Smooth muscle cell (in vitro differentiated cells): ENCODE results near the gene JPT1. TPM values are rescaled to one million over a fixed set of nuclear protein-coding genes. Genes with fewer than 3 reads are reported as not detected.

Experiments used
- DNase-seq: peaks from one replicate; lab custom pipeline; 2025; ENCODE audit not compliant: unreplicated experiment; lab: John Stamatoyannopoulos, UW
- H2AFZ ChIP-seq: fragments of 200-600 bp; sonication (generic); 2 replicates; pipeline ENCODE4 v1.6.0; 2016; ENCODE audit warnings: antibody characterized with exemption, low read depth, mild to moderate bottlenecking
- H3F3A ChIP-seq: fragments of 200-600 bp; sonication (generic); 2 replicates; pipeline ENCODE4 v1.6.0; 2017; ENCODE audit warnings: antibody characterized with exemption, low read depth
- H3K27ac ChIP-seq: fragments of 200-600 bp; sonication (generic); 2 replicates; pipeline ENCODE4 v1.5.1; 2016; ENCODE audit warnings: low read depth, mild to moderate bottlenecking
- H3K27me3 ChIP-seq: fragments of 200-600 bp; sonication (generic); 2 replicates; pipeline ENCODE4 v1.6.1; 2016; ENCODE audit warnings: low read depth, mild to moderate bottlenecking
- H3K36me3 ChIP-seq: fragments of 200-600 bp; sonication (generic); 2 replicates; pipeline ENCODE4 v1.5.1; 2016; ENCODE audit warnings: low read depth
- H3K4me1 ChIP-seq: fragments of 200-600 bp; sonication (generic); 2 replicates; pipeline ENCODE4 v1.5.1; 2016; ENCODE audit warnings: low read depth
- H3K4me2 ChIP-seq: fragments of 200-600 bp; sonication (generic); 2 replicates; pipeline ENCODE4 v1.6.0; 2016; ENCODE audit warnings: mild to moderate bottlenecking
- H3K4me3 ChIP-seq: fragments of 200-600 bp; sonication (generic); 2 replicates; pipeline ENCODE4 v1.5.1; 2016; ENCODE audit warnings: mild to moderate bottlenecking
- H3K79me2 ChIP-seq: fragments of 200-600 bp; sonication (generic); 2 replicates; pipeline ENCODE4 v1.6.0; 2016; ENCODE audit warnings: low read depth, mild to moderate bottlenecking
- H3K9ac ChIP-seq: fragments of 200-600 bp; sonication (generic); 2 replicates; pipeline ENCODE4 v1.6.0; 2016; ENCODE audit warnings: low read depth
- H3K9me3 ChIP-seq: fragments of 200-600 bp; sonication (generic); replicated peaks from 2 replicates; pipeline ENCODE4 v1.5.1; 2016; ENCODE audit warnings: low read depth
- H4K20me1 ChIP-seq: fragments of 200-600 bp; sonication (generic); 2 replicates; pipeline ENCODE4 v1.6.0; 2016; ENCODE audit warnings: low read depth
- CTCF ChIP-seq: fragments of 200-600 bp; sonication (generic); IDR thresholded peaks from 2 replicates; pipeline ENCODE4 v1.5.1; 2017; ENCODE audit warnings: borderline replicate concordance, mild to moderate bottlenecking, antibody characterized with exemption; ENCODE audit not compliant: insufficient read depth, poor library complexity, severe bottlenecking
- WGBS: methylation state at CpG from one replicate; pipeline ENCODE4 v1.1.7; 2016; ENCODE audit warnings: low lambda C conversion rate; 5-methylcytosine and 5-hydroxymethylcytosine counted together
- polyA plus RNA-seq: library from polyadenylated mRNA; unstranded; fragments of >200 nt; fragmentation: Nextera tagmentation; extraction: Ambion mirVana; gene quantifications from 2 replicates; pipeline ENCODE4 v1.2.1, GENCODE V29; 2016
- total RNA-seq: library from RNA; depleted of rRNA; stranded (reverse); fragments of >200 nt; gene quantifications from 2 replicates; pipeline ENCODE4 v1.2.3, GENCODE V29; 2014

Gene JPT1
- total and polyA plus RNA-seq, 2 experiments from 2014 or later: 103 to 240 TPM

- peaks cover 39% of the 10 kb centered on the region for H4K20me1 ChIP-seq
- peak overlapping the region; percentile 10 for H3K27ac ChIP-seq
- TF ChIP-seq CTCF: no peak
- peak overlapping the region; percentile 84 for H3K4me3 ChIP-seq
- no peaks in the 10 kb centered on the region for H3K36me3 ChIP-seq
- peak overlapping the region; percentile 91 for H3K4me2 ChIP-seq
- H3K4me1 ChIP-seq: peaks cover 20% of the 10 kb centered on the region
- WGBS: under 1% methylated on average over 34 of the region's 35 CpGs
- no peak for DNase-seq
- no peaks in the 10 kb centered on the region for H3K27me3 ChIP-seq
- peaks cover 52% of the 10 kb centered on the region for H3K79me2 ChIP-seq
- H3K9ac ChIP-seq: peak overlapping the region; percentile 76
- no peak overlapping the region for H2AFZ ChIP-seq
- no peaks in the 10 kb centered on the region for H3K9me3 ChIP-seq
- peaks cover 10% of the 10 kb centered on the region for H3F3A ChIP-seq
These were observed 525 bp downstream of the JPT1 start for GRCh38 chr17:75153780-75154194.

- peak overlapping the region; percentile 84 for H3K4me3 ChIP-seq
- H3K9me3 ChIP-seq: no peaks in the 10 kb centered on the region
- H3F3A ChIP-seq: peaks cover 10% of the 10 kb centered on the region
- no peak overlapping the region for H2AFZ ChIP-seq
- no peak for TF ChIP-seq CTCF
- no peaks in the 10 kb centered on the region for H3K36me3 ChIP-seq
- peaks cover 57% of the 10 kb centered on the region for H3K79me2 ChIP-seq
- H3K27me3 ChIP-seq: no peaks in the 10 kb centered on the region
- WGBS: under 1% methylated on average over 28 of the region's 28 CpGs
- H4K20me1 ChIP-seq: peaks cover 46% of the 10 kb centered on the region
- peak overlapping the region; percentile 91 for H3K4me2 ChIP-seq
- DNase-seq: no peak
- peak overlapping the region; percentile 4 for H3K27ac ChIP-seq
- peaks cover 20% of the 10 kb centered on the region for H3K4me1 ChIP-seq
- H3K9ac ChIP-seq: peak overlapping the region; percentile 76
These were observed 1.2 kb downstream of the JPT1 start for GRCh38 chr17:75152922-75153779.

DNA sequence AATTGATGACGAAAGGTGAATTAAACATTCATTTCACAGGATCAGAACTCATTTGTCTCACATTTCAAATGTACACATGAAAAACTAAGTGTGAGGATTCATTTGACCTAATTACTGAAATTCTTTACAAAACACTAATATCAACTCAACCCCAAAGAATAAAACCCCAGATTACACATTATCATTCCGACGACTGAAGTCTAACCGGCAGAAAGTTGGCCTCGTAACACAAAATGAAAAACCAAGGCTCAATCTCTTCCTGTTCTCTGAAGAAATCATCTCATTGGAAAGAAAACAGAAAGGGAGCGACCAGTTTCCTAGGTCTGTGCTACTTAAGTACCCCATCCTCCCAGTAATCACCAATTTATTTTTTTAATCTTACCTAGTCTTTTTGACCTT, 1.8 kb downstream of the JPT1 start:
- TF ChIP-seq CTCF: no peak
- no peak overlapping the region for H2AFZ ChIP-seq

DNA sequence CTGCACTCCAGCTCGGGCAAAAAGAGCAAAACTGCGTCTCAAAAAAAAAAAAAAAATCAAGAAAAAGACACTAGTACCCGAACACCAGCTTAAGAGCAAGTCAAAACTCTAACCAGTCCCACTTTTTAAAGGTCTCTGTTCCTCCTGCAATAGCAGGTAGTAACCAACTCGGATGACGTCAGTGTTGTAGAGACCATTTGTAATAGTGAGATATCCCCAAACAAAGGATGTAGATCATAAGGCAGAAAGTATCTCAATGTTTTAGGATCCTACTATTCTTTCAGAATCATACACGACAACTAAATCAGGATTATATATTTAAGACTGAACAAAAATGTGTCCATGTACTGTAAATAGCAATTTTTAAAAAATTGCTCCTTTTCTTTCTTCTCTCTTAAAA, 2.4 kb downstream of the JPT1 start:
- Histone ChIP-seq H3K36me3 (peaks cover 10% of the 10 kb centered on the region), H3K9ac (peak overlapping the region; percentile 76), H3K27me3 (no peaks in the 10 kb centered on the region), H3F3A (peaks cover 10% of the 10 kb centered on the region), H4K20me1 (peaks cover 58% of the 10 kb centered on the region), H3K4me3 (peak overlapping the region; percentile 84), H3K4me2 (peak overlapping the region; percentile 91), H3K4me1 (peaks cover 20% of the 10 kb centered on the region), H3K79me2 (peaks cover 68% of the 10 kb centered on the region), H3K27ac (no peak overlapping the region), H2AFZ (no peak overlapping the region), H3K9me3 (no peaks in the 10 kb centered on the region)
- no peak for DNase-seq
- TF ChIP-seq CTCF: no peak
- 75% methylated on average over 6 of the region's 6 CpGs for WGBS

More for the DNA sequence above, 1.8 kb downstream of the JPT1 start:
- WGBS: 29% methylated on average over 6 of the region's 6 CpGs
- peaks cover 52% of the 10 kb centered on the region for H4K20me1 ChIP-seq
- H3K79me2 ChIP-seq: peaks cover 63% of the 10 kb centered on the region
- H3K36me3 ChIP-seq: peaks cover 4% of the 10 kb centered on the region
- no peaks in the 10 kb centered on the region for H3K9me3 ChIP-seq
- DNase-seq: no peak
- no peaks in the 10 kb centered on the region for H3K27me3 ChIP-seq
- H3K4me2 ChIP-seq: peak overlapping the region; percentile 91
- H3K27ac ChIP-seq: peak overlapping the region; percentile 4
- peak overlapping the region; percentile 84 for H3K4me3 ChIP-seq
- H3F3A ChIP-seq: peaks cover 10% of the 10 kb centered on the region
- peak overlapping the region; percentile 76 for H3K9ac ChIP-seq
- H3K4me1 ChIP-seq: peaks cover 20% of the 10 kb centered on the region
